D721Med (cell line): ENCODE measurements around the gene GPR161.
"Not testable (repeated sequence)": the region's sequence is repeated elsewhere in the genome, so short reads cannot be mapped to it uniquely, and the experiment has no call there.

Source experiments
- DNase-seq: peaks from one replicate; pipeline ENCODE4 v3.0.0; 2011; ENCODE audit warnings: low spot score; ENCODE audit not compliant: insufficient read length
- FAIRE-seq: peaks from 2 replicates; lab custom pipeline; 2011; peaks lifted over from hg19 to GRCh38; lab: Jason Lieb, UNC
- TF ChIP-seq, protein P1 (sequence below): IDR thresholded peaks from 2 replicates; pipeline ENCODE4 v1.5.1; 2012; ENCODE audit warnings: mild to moderate bottlenecking, control low read depth; ENCODE audit not compliant: insufficient read depth; ENCODE audit errors: missing control alignments

Gene GPR161

DNA sequence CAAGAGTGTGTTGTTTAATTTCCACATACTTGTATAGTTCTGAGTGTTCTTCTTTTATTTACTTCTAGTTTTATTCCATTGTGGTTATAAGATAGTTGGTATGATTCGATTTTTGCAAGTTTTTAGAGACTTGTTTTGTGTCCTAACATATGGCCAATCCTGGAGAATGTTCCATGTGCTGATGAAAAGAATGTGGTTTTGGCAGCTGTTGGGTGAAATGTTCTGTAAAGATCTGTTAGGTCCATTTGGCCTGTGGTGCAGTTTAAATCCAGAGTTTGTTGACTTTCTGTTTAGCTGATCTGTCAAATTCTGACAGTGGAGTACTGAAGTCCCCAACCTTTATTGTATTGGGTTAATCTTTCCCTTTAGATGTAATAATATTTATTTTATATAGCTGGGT lies 22.5 kb upstream of the GPR161 start:
- no peak for FAIRE-seq
- TF ChIP-seq, protein P1, sequence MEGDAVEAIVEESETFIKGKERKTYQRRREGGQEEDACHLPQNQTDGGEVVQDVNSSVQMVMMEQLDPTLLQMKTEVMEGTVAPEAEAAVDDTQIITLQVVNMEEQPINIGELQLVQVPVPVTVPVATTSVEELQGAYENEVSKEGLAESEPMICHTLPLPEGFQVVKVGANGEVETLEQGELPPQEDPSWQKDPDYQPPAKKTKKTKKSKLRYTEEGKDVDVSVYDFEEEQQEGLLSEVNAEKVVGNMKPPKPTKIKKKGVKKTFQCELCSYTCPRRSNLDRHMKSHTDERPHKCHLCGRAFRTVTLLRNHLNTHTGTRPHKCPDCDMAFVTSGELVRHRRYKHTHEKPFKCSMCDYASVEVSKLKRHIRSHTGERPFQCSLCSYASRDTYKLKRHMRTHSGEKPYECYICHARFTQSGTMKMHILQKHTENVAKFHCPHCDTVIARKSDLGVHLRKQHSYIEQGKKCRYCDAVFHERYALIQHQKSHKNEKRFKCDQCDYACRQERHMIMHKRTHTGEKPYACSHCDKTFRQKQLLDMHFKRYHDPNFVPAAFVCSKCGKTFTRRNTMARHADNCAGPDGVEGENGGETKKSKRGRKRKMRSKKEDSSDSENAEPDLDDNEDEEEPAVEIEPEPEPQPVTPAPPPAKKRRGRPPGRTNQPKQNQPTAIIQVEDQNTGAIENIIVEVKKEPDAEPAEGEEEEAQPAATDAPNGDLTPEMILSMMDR, result no peak

DNA sequence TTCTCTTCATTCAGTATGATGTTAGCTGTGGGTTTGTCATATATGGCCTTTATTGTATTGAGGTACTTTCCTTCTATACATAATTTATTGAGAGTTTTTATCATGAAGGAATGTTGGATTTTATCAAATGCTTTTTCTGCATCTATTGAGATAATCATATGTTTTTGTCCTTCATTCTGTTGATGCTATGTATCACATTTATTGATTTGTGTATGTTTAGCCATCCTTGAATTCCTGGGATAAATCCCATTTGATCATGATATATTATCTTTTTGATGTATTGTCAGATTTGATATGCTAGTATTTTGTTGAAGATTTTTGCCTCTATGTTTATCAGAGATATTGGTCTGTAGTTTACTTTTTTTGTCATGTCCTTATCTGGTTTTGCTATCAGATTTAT lies 20.9 kb upstream of the GPR161 start:
- TF ChIP-seq, protein P1, result no peak
- no peak for FAIRE-seq
- no peak for DNase-seq

More for the DNA sequence above, 22.5 kb upstream of the GPR161 start:
- no peak for DNase-seq

DNA sequence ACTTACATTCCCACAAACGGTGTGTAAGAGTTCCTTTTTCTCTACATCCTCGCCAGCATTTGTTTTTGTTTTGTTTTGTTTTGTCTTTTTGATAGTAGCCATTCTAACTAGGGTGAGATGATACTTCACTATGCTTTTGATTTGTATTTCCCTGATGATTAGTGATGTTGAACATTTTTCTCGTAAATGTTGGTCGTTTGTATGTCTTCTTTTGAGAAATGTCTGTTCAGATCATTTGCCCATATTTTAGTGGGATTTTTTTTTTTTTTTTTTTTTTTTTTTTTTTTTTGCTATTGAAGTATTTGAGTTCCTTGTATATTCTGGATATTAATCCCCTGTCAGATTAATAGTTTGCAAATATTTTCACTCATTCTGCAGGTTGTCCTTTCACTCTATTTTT lies 19.2 kb upstream of the GPR161 start:
- TF ChIP-seq, protein P1, result no peak
- FAIRE-seq, result peak; percentile 55

DNA sequence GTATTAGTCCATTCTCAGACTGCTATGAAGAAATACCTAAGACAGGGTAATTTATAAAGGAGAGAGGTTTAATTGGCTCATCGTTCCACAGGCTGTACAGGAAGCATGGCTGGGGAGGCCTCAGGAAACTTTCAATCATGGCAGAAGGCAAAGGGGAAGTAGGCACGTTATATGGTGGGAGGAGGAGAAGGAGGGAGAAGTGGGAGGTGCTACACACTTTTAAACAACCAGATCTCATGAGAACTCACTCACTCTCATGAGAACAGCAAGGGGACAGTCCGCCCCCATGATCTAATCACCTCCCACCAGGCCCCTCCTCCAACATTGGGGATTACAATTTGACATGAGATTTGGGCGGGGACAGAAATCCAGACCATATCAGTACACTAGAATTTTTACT lies 18.0 kb upstream of the GPR161 start:
- DNase-seq, FAIRE-seq: not testable (repeated sequence)

More for the DNA sequence above, 19.2 kb upstream of the GPR161 start:
- no peak for DNase-seq

DNA sequence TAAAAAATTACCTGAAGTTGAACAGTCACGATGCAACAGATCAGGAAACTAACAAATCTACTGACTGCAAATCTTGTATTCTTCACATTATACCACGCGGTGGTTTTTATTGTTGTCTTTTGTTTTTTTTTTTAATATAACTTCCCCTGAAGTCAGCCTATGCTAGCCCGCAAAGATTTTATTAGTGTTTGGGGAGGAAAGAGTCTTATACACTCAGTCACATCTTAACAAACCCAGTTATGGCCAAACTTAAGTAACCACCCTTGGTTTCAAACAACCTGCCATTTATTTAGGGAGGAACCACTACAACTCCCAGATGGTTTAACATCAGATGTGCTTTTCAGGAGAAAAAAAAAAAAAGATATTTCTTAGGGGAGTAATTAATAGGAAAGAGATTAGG lies 15.2 kb upstream of the GPR161 start:
- FAIRE-seq, result no peak

DNA sequence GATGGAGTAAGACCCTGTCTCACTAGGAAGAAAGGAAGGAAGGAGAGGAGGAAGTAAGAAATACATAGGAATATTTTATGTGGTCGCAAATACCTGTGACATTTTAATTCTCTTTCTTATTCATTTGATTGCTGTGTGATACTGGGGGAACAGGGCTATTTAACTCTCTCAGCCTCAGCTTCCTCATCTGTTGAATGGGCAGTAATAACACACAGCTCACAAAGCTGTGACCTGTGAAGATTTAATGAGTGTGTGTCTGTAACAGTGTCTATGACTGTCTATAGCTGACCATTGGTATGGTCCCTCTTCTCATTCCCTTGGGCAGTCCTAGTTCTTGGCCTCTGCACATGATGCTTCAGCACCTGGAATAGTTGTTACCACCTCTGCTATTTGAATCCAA lies 13.6 kb upstream of the GPR161 start:
- TF ChIP-seq, protein P1, result no peak
- FAIRE-seq (no peak), DNase-seq (no peak)

More for the DNA sequence above, 15.2 kb upstream of the GPR161 start:
- DNase-seq, result no peak
- TF ChIP-seq, protein P1, result no peak

DNA sequence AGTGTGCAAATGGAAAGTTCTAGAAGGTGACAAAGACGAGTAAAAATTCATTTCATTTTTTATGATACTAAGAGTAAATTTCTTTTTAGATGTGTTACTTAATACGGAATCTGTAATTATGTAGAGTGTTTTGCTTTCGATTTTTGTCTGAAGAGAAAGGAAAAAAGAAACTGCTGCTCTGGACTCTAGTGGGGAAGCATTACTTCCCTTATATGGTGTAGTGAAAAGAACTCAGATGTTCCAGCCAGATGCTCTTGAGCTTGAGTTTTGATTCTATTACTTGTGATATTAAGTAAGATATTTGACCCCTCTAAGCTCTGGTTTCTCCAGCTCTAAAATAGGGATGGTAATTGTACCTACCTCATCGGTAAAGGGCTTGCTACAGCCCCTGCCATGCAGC lies 12.2 kb upstream of the GPR161 start:
- TF ChIP-seq, protein P1, result no peak
- DNase-seq (no peak), FAIRE-seq (no peak)

DNA sequence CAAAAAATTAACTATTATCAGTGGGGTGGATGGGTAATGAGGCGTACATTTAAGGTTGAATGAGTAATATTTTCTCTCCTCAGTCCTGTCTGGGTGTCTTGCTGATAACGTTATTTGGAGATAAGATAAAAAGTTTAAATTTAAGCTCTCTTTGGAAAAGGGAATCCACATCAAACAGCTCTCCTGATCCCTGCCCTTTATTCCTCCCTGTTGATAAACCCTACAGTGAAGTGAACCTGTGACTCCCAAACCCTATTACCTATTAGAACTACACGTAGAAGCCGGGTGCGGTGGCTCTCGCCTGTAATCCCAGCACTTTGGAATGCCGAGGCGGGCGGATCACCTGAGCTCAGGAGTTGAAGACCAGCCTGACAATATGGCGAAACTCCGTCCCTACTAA lies 9.9 kb upstream of the GPR161 start:
- no peak for DNase-seq
- FAIRE-seq, result no peak
- TF ChIP-seq, protein P1, result no peak
